HCT116 (cell line): ENCODE results near the gene APBB3. TPM values are rescaled to one million over a fixed set of nuclear protein-coding genes. Genes with fewer than 3 reads are reported as not detected.

ENCODE experiments used
- ATAC-seq: fragments of 200-7000 bp; cut with Tn5 transposase; 2 replicates; pipeline ENCODE4 v1.9.1; 2020; ENCODE audit warnings: mild to moderate bottlenecking, moderate library complexity
- BruUV-seq: library from RNA; stranded (reverse); fragments of 400-500 nt; replicated peaks from 2 replicates; lab custom pipeline; 2021; lab: Mats Ljungman, UMichigan
- CTCF ChIA-PET: fragments of 300-600 bp; sonication (Branson Sonifier 250); formaldehyde crosslinking; loops from one replicate; lab custom pipeline; 2021; ENCODE audit warnings: antibody characterized with exemption; lab: Charles Lee
- POLR2A ChIA-PET: fragments of 300-600, 350-600 bp; sonication (Branson Sonifier 250); formaldehyde crosslinking; loops from one replicate; lab custom pipeline; 2021; ENCODE audit warnings: antibody characterized with exemption; lab: Charles Lee
- RAD21 ChIA-PET, 2 experiments: fragments of 300-600 bp; sonication (Branson Sonifier 250); formaldehyde crosslinking; loops; one replicate each; lab custom pipeline; 2023; ENCODE audit warnings: low total read pairs in 2 of 2; ENCODE audit not compliant: uncharacterized antibody in 2 of 2, unreplicated experiment in 2 of 2, low non-redundant PET in 1 of 2; lab: Charles Lee
- DNase-seq: peaks from one replicate; pipeline ENCODE4 v3.0.0-alpha.2; 2010; ENCODE audit warnings: low read depth, low spot score
- H2AFZ ChIP-seq: fragments of 200-600 bp; shearing (Covaris generic), sonication (generic); 2 replicates; pipeline ENCODE4 v1.6.1; 2017; ENCODE audit warnings: low read depth, mixed run types, mixed read lengths, antibody characterized with exemption, low read length; ENCODE audit not compliant: poor library complexity, severe bottlenecking
- H3K27ac ChIP-seq: 2 replicates; pipeline ENCODE4 v1.5.1; 2012; ENCODE audit warnings: low read depth, low read length
- H3K27me3 ChIP-seq: fragments of 200-600 bp; sonication (generic); 2 replicates; pipeline ENCODE4 v1.6.1; 2016; ENCODE audit warnings: mixed run types, low read length, mixed read lengths; ENCODE audit not compliant: insufficient read depth
- H3K36me3 ChIP-seq, 2 experiments: fragments of 200-500 bp in 1 of 2; fragments of 200-600 bp in 1 of 2; sonication (Bioruptor generic) in 1 of 2; sonication (generic) in 1 of 2; 2 replicates each; pipeline versions ENCODE4 v1.5.1 to v1.6.1; 2014 to 2016; ENCODE audit warnings: low read length in 2 of 2, inconsistent platforms in 1 of 2, mixed read lengths in 1 of 2, mixed run types in 1 of 2; ENCODE audit not compliant: insufficient read depth in 2 of 2, control insufficient read depth in 1 of 2
- H3K4me1 ChIP-seq, 2 experiments: fragments of 200-600 bp in 1 of 2; sonication (generic) in 1 of 2; 2 replicates each; pipeline versions ENCODE4 v1.5.1 to v1.6.1; 2012 to 2017; ENCODE audit warnings: low read length in 2 of 2, inconsistent platforms in 1 of 2, mild to moderate bottlenecking in 1 of 2, mixed read lengths in 1 of 2, mixed run types in 1 of 2, moderate library complexity in 1 of 2; ENCODE audit not compliant: insufficient read depth in 2 of 2, control insufficient read depth in 1 of 2
- H3K4me2 ChIP-seq: fragments of 200-600 bp; sonication (generic); 2 replicates; pipeline ENCODE4 v1.6.1; 2017; ENCODE audit warnings: mixed run types, low read length, mixed read lengths
- H3K4me3 ChIP-seq, 2 experiments: fragments of 200-600 bp in 1 of 2; sonication (generic) in 1 of 2; replicated peaks in 1 of 2; 2 replicates each; pipeline ENCODE4 v1.5.1; 2011 to 2016; ENCODE audit warnings: low read length in 2 of 2, control low read depth in 1 of 2, low read depth in 1 of 2, mild to moderate bottlenecking in 1 of 2, mixed read lengths in 1 of 2, mixed run types in 1 of 2
- H3K79me2 ChIP-seq: fragments of 200-600 bp; sonication (generic); 2 replicates; pipeline ENCODE4 v1.6.1; 2017; ENCODE audit warnings: mild to moderate bottlenecking, mixed run types, low read length, moderate library complexity, mixed read lengths; ENCODE audit not compliant: insufficient read depth
- H3K9ac ChIP-seq: fragments of 200-600 bp; sonication (generic); 2 replicates; pipeline ENCODE4 v1.6.1; 2016; ENCODE audit warnings: low read length, mixed read lengths
- H3K9me2 ChIP-seq: fragments of 200-600 bp; sonication (generic), shearing (Covaris generic); 2 replicates; pipeline ENCODE4 v1.6.1; 2017; ENCODE audit warnings: mixed run types, mild to moderate bottlenecking, moderate library complexity; ENCODE audit not compliant: insufficient read depth
- H3K9me3 ChIP-seq, 2 experiments: fragments of 200-500 bp in 1 of 2; fragments of 200-600 bp in 1 of 2; sonication (Bioruptor generic) in 1 of 2; sonication (generic) in 1 of 2; 2 replicates each; pipeline ENCODE4 v1.6.1; 2014 to 2017; ENCODE audit warnings: low read length in 2 of 2, mixed read lengths in 2 of 2, inconsistent platforms in 1 of 2, low read depth in 1 of 2, mild to moderate bottlenecking in 1 of 2, mixed run types in 1 of 2, moderate library complexity in 1 of 2; ENCODE audit not compliant: control insufficient read depth in 1 of 2, insufficient read depth in 1 of 2
- H4K20me1 ChIP-seq: fragments of 200-600 bp; sonication (generic), shearing (Covaris generic); 2 replicates; pipeline ENCODE4 v1.6.1; 2017; ENCODE audit warnings: mixed run types, mild to moderate bottlenecking, moderate library complexity; ENCODE audit not compliant: insufficient read depth
- RAD21 ChIP-seq: IDR thresholded peaks from 2 replicates; pipeline ENCODE4 v1.6.1; 2012; ENCODE audit warnings: low read depth, mild to moderate bottlenecking
- SP1 ChIP-seq: IDR thresholded peaks from 2 replicates; pipeline ENCODE4 v1.6.1; 2012; ENCODE audit warnings: low read depth
- intact Hi-C: fragments of 100-400 bp; cut with micrococcal nuclease; formaldehyde crosslinking; loops from 2 replicates; pipeline ENCODE4 v1.10.0; 2022
- total RNA-seq: library from RNA; stranded (reverse); gene quantifications from one replicate; pipeline ENCODE4 v1.2.1, GENCODE V29; 2021; ENCODE audit not compliant: unreplicated experiment

The APBB3 gene
- total RNA-seq, 1 experiment from 2014 or later, result 28.4 TPM

- H4K20me1 ChIP-seq, result no peaks in the 10 kb centered on the region
- H3K27me3 ChIP-seq, result no peaks in the 10 kb centered on the region
- peak overlapping the region; percentile 89 for H3K9ac ChIP-seq
- H3K79me2 ChIP-seq, result peaks cover 27% of the 10 kb centered on the region
- intact Hi-C loops, result loop anchor here (5.0 kb wide), 1 partner anchor 74 kb away; the partner anchor contains the start of gene TMCO6
- DNase-seq (no peak), ATAC-seq (no peak)
- no peaks in the 10 kb centered on the region for H3K9me2 ChIP-seq
- H3K9me3 ChIP-seq, result no peaks in the 10 kb centered on the region
- no peak for TF ChIP-seq RAD21
- ChIA-PET RAD21 (no interaction called here), CTCF (no interaction called here), POLR2A (no interaction called here)
- H3K4me3 ChIP-seq, result peak overlapping the region; percentile 86 to 88
- peak overlapping the region; percentile 91 for H3K4me2 ChIP-seq
- H3K36me3 ChIP-seq, result peaks cover 0 to 15% of the 10 kb centered on the region in 2 experiments; a peak in 2 of 4 replicates
- H3K4me1 ChIP-seq, result peaks cover 7 to 19% of the 10 kb centered on the region in 2 experiments; a peak in 3 of 4 replicates
- BruUV-seq, result TSS peak; percentile 68
- peak overlapping the region; percentile 63 for H3K27ac ChIP-seq
- H2AFZ ChIP-seq, result no peak overlapping the region
Measured at GRCh38 chr5:140563596-140563995, 802 bp downstream of the APBB3 start.

- Histone ChIP-seq H3K4me2 (no peak overlapping the region), H3K27me3 (no peaks in the 10 kb centered on the region), H4K20me1 (no peaks in the 10 kb centered on the region), H3K36me3 (peaks cover 0 to 5% of the 10 kb centered on the region in 2 experiments; a peak in 1 of 4 replicates), H3K79me2 (peaks cover 26% of the 10 kb centered on the region), H3K9me2 (no peaks in the 10 kb centered on the region)
- intact Hi-C loops, result loop anchor here (5.0 kb wide), 1 partner anchor 75 kb away; the partner anchor contains the start of gene TMCO6
- no peak for DNase-seq
- POLR2A ChIA-PET, result no interaction called here
- no TSS peak for BruUV-seq
- TF ChIP-seq SP1, result no peak
- TF ChIP-seq, all 23 proteins: peak for 0
- ChIA-PET CTCF (interaction anchor here (0.6 kb wide), 1 partner anchor 14 kb away, joined by 3 read pairs; no protein-coding TSS in a partner anchor), RAD21 (no interaction called here)
- Histone ChIP-seq H3K9ac (no peak overlapping the region), H3K4me1 (peaks cover 11 to 28% of the 10 kb centered on the region in 2 experiments), H2AFZ (no peak overlapping the region), H3K4me3 (no peak overlapping the region), H3K27ac (no peak overlapping the region), H3K9me3 (no peaks in the 10 kb centered on the region)
- no peak for ATAC-seq
Measured at GRCh38 chr5:140561753-140562523, 2.5 kb downstream of the APBB3 start.
